Right atrium auricular region (tissue), 2 donors: ENCODE data around the gene RPUSD3. TPM values are rescaled to one million over a fixed set of nuclear protein-coding genes. Genes with fewer than 3 reads are reported as not detected.
A peak's percentile ranks its signal among the peaks of the same experiment; 100 is the strongest.

Experiments
- DNase-seq: peaks from one replicate; pipeline ENCODE4 v3.0.0-alpha.2; 2019; ENCODE audit warnings: low spot score
- H3K27ac ChIP-seq, 2 donors: fragments of 200-600 bp; sonication (generic); 1 replicate in 1 of 2; 2 replicates in 1 of 2; pipeline ENCODE4 v1.5.1; 2016 to 2019
- H3K27me3 ChIP-seq, 2 donors: fragments of 200-600 bp; sonication (generic); one replicate each; pipeline versions ENCODE4 v1.5.1 to v1.6.0; 2017 to 2019
- H3K36me3 ChIP-seq: fragments of 200-600 bp; sonication (generic); one replicate; pipeline ENCODE4 v1.5.1; 2016
- H3K4me1 ChIP-seq, 2 donors: fragments of 200-600 bp; sonication (generic); one replicate each; pipeline versions ENCODE4 v1.5.1 to v1.6.0; 2017 to 2019
- H3K4me3 ChIP-seq, 2 donors: fragments of 200-600 bp; sonication (generic); 1 replicate in 1 of 2; 2 replicates in 1 of 2; pipeline ENCODE4 v1.5.1; 2017 to 2019; ENCODE audit warnings: mild to moderate bottlenecking in 1 of 2, moderate library complexity in 1 of 2
- H3K9me3 ChIP-seq, 2 donors: fragments of 200-600 bp; sonication (generic); one replicate each; pipeline ENCODE4 v1.5.1; 2019
- CTCF ChIP-seq, 2 donors: fragments of 200-600 bp; sonication (generic); IDR thresholded peaks; one replicate each; pipeline ENCODE4 v1.5.1; 2019; ENCODE audit warnings: antibody characterized with exemption in 2 of 2
- total RNA-seq, 2 donors: library from RNA; depleted of rRNA; stranded (reverse); fragments of >200 nt; gene quantifications; one replicate each; pipeline ENCODE4 v1.1.0, GENCODE V29; 2016

Gene RPUSD3
- total RNA-seq, 2 donors from 2014 or later, result 46.7 to 55.2 TPM

- H3K4me3 ChIP-seq, result peak overlapping the region; percentile 65 to 86
- H3K36me3 ChIP-seq, result peaks cover 10% of the 10 kb centered on the region
- H3K27ac ChIP-seq, result peak overlapping the region; percentile 92 to 96
- no peak for TF ChIP-seq CTCF (IDR thresholded peaks at IDR 0.05)
- H3K27me3 ChIP-seq, result no peaks in the 10 kb centered on the region
- H3K9me3 ChIP-seq, result no peaks in the 10 kb centered on the region
- H3K4me1 ChIP-seq, result peaks cover 0 to 17% of the 10 kb centered on the region in 2 donors
- DNase-seq, result no peak
Measured at GRCh38 chr3:9810846-9811245, 33.0 kb downstream of the RPUSD3 start.

- H3K4me3 ChIP-seq, result peak overlapping the region; percentile 65 to 86
- no peak for DNase-seq
- H3K9me3 ChIP-seq, result no peaks in the 10 kb centered on the region
- H3K36me3 ChIP-seq, result peaks cover 14% of the 10 kb centered on the region
- H3K27ac ChIP-seq, result peak overlapping the region; percentile 92 to 96
- H3K27me3 ChIP-seq, result no peaks in the 10 kb centered on the region
- peaks cover 0 to 17% of the 10 kb centered on the region in 2 donors for H3K4me1 ChIP-seq
- no peak for TF ChIP-seq CTCF (IDR thresholded peaks at IDR 0.05)
Measured at GRCh38 chr3:9810433-9810770, 33.4 kb downstream of the RPUSD3 start.

GRCh38 chr3:9809615-9810432 lies 34.0 kb downstream of the RPUSD3 start, which contains the start of gene TTLL3:
Gene TTLL3 (plus strand): TSS chr3:9810262. CDS start chr3:9810662, 400 bp downstream.
- no peaks in the 10 kb centered on the region for H3K9me3 ChIP-seq
- DNase-seq, result peak; percentile 79
- H3K27ac ChIP-seq, result peak within 1 kb of the TSS; percentile 92 to 96
- peak in 1 of 2 donors; percentile 12 for TF ChIP-seq CTCF (IDR thresholded peaks at IDR 0.05)
- H3K4me1 ChIP-seq, result peaks cover 0 to 17% of the 10 kb centered on the region in 2 donors
- H3K4me3 ChIP-seq, result peak within 1 kb of the TSS; percentile 65 to 86
- H3K27me3 ChIP-seq, result no peaks in the 10 kb centered on the region
- H3K36me3 ChIP-seq, result peaks cover 20% of the 10 kb centered on the region

- peak overlapping the region; percentile 65 to 86 for H3K4me3 ChIP-seq
- DNase-seq, result no peak
Measured at GRCh38 chr3:9809239-9809614, 34.6 kb downstream of the RPUSD3 start.

GRCh38 chr3:9808345-9809037 lies 35.3 kb downstream of the RPUSD3 start:
- Histone ChIP-seq H3K4me1 (peaks cover 0 to 17% of the 10 kb centered on the region in 2 donors), H3K27me3 (no peaks in the 10 kb centered on the region), H3K4me3 (no peak overlapping the region), H3K27ac (peak overlapping the region; percentile 92 to 96), H3K9me3 (no peaks in the 10 kb centered on the region), H3K36me3 (peaks cover 33% of the 10 kb centered on the region)
- no peak for DNase-seq
- TF ChIP-seq CTCF (IDR thresholded peaks at IDR 0.05), result no peak

More at GRCh38 chr3:9809239-9809614, 34.6 kb downstream of the RPUSD3 start:
- no peak for TF ChIP-seq CTCF (IDR thresholded peaks at IDR 0.05)
- H3K4me1 ChIP-seq, result peaks cover 0 to 17% of the 10 kb centered on the region in 2 donors
- peaks cover 26% of the 10 kb centered on the region for H3K36me3 ChIP-seq
- H3K9me3 ChIP-seq, result no peaks in the 10 kb centered on the region
- peak overlapping the region; percentile 92 to 96 for H3K27ac ChIP-seq
- no peaks in the 10 kb centered on the region for H3K27me3 ChIP-seq
